Smooth muscle cell (in vitro differentiated cells): ENCODE measurements around the gene CDCP2. TPM values are rescaled to one million over a fixed set of nuclear protein-coding genes. Genes with fewer than 3 reads are reported as not detected.

Experiments
- DNase-seq: peaks from one replicate; lab custom pipeline; 2025; ENCODE audit not compliant: unreplicated experiment; lab: John Stamatoyannopoulos, UW
- H2AFZ ChIP-seq: fragments of 200-600 bp; sonication (generic); 2 replicates; pipeline ENCODE4 v1.6.0; 2016; ENCODE audit warnings: antibody characterized with exemption, low read depth, mild to moderate bottlenecking
- H3F3A ChIP-seq: fragments of 200-600 bp; sonication (generic); 2 replicates; pipeline ENCODE4 v1.6.0; 2017; ENCODE audit warnings: antibody characterized with exemption, low read depth
- H3K27ac ChIP-seq: fragments of 200-600 bp; sonication (generic); 2 replicates; pipeline ENCODE4 v1.5.1; 2016; ENCODE audit warnings: low read depth, mild to moderate bottlenecking
- H3K27me3 ChIP-seq: fragments of 200-600 bp; sonication (generic); 2 replicates; pipeline ENCODE4 v1.6.1; 2016; ENCODE audit warnings: low read depth, mild to moderate bottlenecking
- H3K36me3 ChIP-seq: fragments of 200-600 bp; sonication (generic); 2 replicates; pipeline ENCODE4 v1.5.1; 2016; ENCODE audit warnings: low read depth
- H3K4me1 ChIP-seq: fragments of 200-600 bp; sonication (generic); 2 replicates; pipeline ENCODE4 v1.5.1; 2016; ENCODE audit warnings: low read depth
- H3K4me2 ChIP-seq: fragments of 200-600 bp; sonication (generic); 2 replicates; pipeline ENCODE4 v1.6.0; 2016; ENCODE audit warnings: mild to moderate bottlenecking
- H3K4me3 ChIP-seq: fragments of 200-600 bp; sonication (generic); 2 replicates; pipeline ENCODE4 v1.5.1; 2016; ENCODE audit warnings: mild to moderate bottlenecking
- H3K79me2 ChIP-seq: fragments of 200-600 bp; sonication (generic); 2 replicates; pipeline ENCODE4 v1.6.0; 2016; ENCODE audit warnings: low read depth, mild to moderate bottlenecking
- H3K9ac ChIP-seq: fragments of 200-600 bp; sonication (generic); 2 replicates; pipeline ENCODE4 v1.6.0; 2016; ENCODE audit warnings: low read depth
- H3K9me3 ChIP-seq: fragments of 200-600 bp; sonication (generic); replicated peaks from 2 replicates; pipeline ENCODE4 v1.5.1; 2016; ENCODE audit warnings: low read depth
- H4K20me1 ChIP-seq: fragments of 200-600 bp; sonication (generic); 2 replicates; pipeline ENCODE4 v1.6.0; 2016; ENCODE audit warnings: low read depth
- CTCF ChIP-seq: fragments of 200-600 bp; sonication (generic); IDR thresholded peaks from 2 replicates; pipeline ENCODE4 v1.5.1; 2017; ENCODE audit warnings: borderline replicate concordance, mild to moderate bottlenecking, antibody characterized with exemption; ENCODE audit not compliant: insufficient read depth, poor library complexity, severe bottlenecking
- WGBS: methylation state at CpG from one replicate; pipeline ENCODE4 v1.1.7; 2016; ENCODE audit warnings: low lambda C conversion rate; 5-methylcytosine and 5-hydroxymethylcytosine counted together
- polyA plus RNA-seq: library from polyadenylated mRNA; unstranded; fragments of >200 nt; fragmentation: Nextera tagmentation; extraction: Ambion mirVana; gene quantifications from 2 replicates; pipeline ENCODE4 v1.2.1, GENCODE V29; 2016
- total RNA-seq: library from RNA; depleted of rRNA; stranded (reverse); fragments of >200 nt; gene quantifications from 2 replicates; pipeline ENCODE4 v1.2.3, GENCODE V29; 2014

Gene CDCP2
- total and polyA plus RNA-seq, 2 experiments from 2014 or later: not detected

GRCh38 chr1:54199151-54199764 is 46.5 kb upstream of the CDCP2 start:
- no peak for TF ChIP-seq CTCF
- Histone ChIP-seq H3K9me3 (no peaks in the 10 kb centered on the region), H2AFZ (peak overlapping the region; percentile 86), H3K4me1 (peaks cover 10% of the 10 kb centered on the region), H4K20me1 (no peaks in the 10 kb centered on the region), H3K36me3 (no peaks in the 10 kb centered on the region), H3K9ac (no peak overlapping the region), H3K4me3 (peak overlapping the region; percentile 90), H3F3A (no peaks in the 10 kb centered on the region), H3K27ac (no peak overlapping the region), H3K27me3 (no peaks in the 10 kb centered on the region), H3K79me2 (peaks cover 33% of the 10 kb centered on the region), H3K4me2 (peak overlapping the region; percentile 90)
- no peak for DNase-seq
- WGBS: 29% methylated on average over 17 of the region's 17 CpGs

GRCh38 chr1:54193453-54193852 is 40.7 kb upstream of the CDCP2 start:
- TF ChIP-seq CTCF: no peak
- no peaks in the 10 kb centered on the region for H3K27me3 ChIP-seq
- no peaks in the 10 kb centered on the region for H3F3A ChIP-seq
- H3K4me1 ChIP-seq: no peaks in the 10 kb centered on the region
- no peak overlapping the region for H3K4me2 ChIP-seq
- no peak for DNase-seq
- no peaks in the 10 kb centered on the region for H4K20me1 ChIP-seq
- H3K79me2 ChIP-seq: no peaks in the 10 kb centered on the region
- H3K4me3 ChIP-seq: no peak overlapping the region
- no peak overlapping the region for H3K9ac ChIP-seq
- no peaks in the 10 kb centered on the region for H3K9me3 ChIP-seq
- no peaks in the 10 kb centered on the region for H3K36me3 ChIP-seq
- WGBS: 95% methylated on average over 5 of the region's 5 CpGs
- no peak overlapping the region for H2AFZ ChIP-seq
- no peak overlapping the region for H3K27ac ChIP-seq

GRCh38 chr1:54191525-54191924 is 38.7 kb upstream of the CDCP2 start:
- Histone ChIP-seq H3F3A (no peaks in the 10 kb centered on the region), H3K9ac (no peak overlapping the region), H3K9me3 (no peaks in the 10 kb centered on the region), H3K4me1 (no peaks in the 10 kb centered on the region), H3K27me3 (no peaks in the 10 kb centered on the region), H4K20me1 (no peaks in the 10 kb centered on the region), H3K4me2 (no peak overlapping the region), H3K36me3 (no peaks in the 10 kb centered on the region), H3K4me3 (no peak overlapping the region), H2AFZ (no peak overlapping the region), H3K27ac (no peak overlapping the region), H3K79me2 (no peaks in the 10 kb centered on the region)
- DNase-seq: no peak
- 33% methylated on average over 1 of the region's 1 CpG for WGBS
- no peak for TF ChIP-seq CTCF

GRCh38 chr1:54190526-54190925 is 37.7 kb upstream of the CDCP2 start:
- no peak overlapping the region for H3K27ac ChIP-seq
- no peaks in the 10 kb centered on the region for H3K79me2 ChIP-seq
- no peak for TF ChIP-seq CTCF
- H2AFZ ChIP-seq: no peak overlapping the region
- H4K20me1 ChIP-seq: no peaks in the 10 kb centered on the region
- H3F3A ChIP-seq: no peaks in the 10 kb centered on the region
- H3K4me3 ChIP-seq: no peak overlapping the region
- H3K27me3 ChIP-seq: no peaks in the 10 kb centered on the region
- H3K9ac ChIP-seq: no peak overlapping the region
- no peaks in the 10 kb centered on the region for H3K36me3 ChIP-seq
- H3K4me1 ChIP-seq: no peaks in the 10 kb centered on the region
- no peaks in the 10 kb centered on the region for H3K9me3 ChIP-seq
- no peak overlapping the region for H3K4me2 ChIP-seq
- 99% methylated on average over 9 of the region's 9 CpGs for WGBS
- no peak for DNase-seq
